ENCODE measurements around the gene ARSA.

ARSA gene

GRCh38 chr22:50582493-50583293 is 45.3 kb downstream of the ARSA start, which contains the start of gene CHKB:
TSS of gene CHKB (minus strand) at chr22:50582849. CDS start at chr22:50582781, 68 bp downstream.
- H3K27ac Mint-ChIP-seq, result peak within 1 kb of the TSS; percentile 97 to 98
- ATAC-seq, result peak; percentile 93
- H3K4me3 Mint-ChIP-seq, result peak within 1 kb of the TSS; percentile 90 to 97
- H3K4me1 Mint-ChIP-seq, result peaks cover 43% of the 10 kb centered on the region
- no peaks in the 10 kb centered on the region for H3K27me3 Mint-ChIP-seq
- DNase-seq, result peak; percentile 99 to 100
- no peaks in the 10 kb centered on the region for H3K9me3 Mint-ChIP-seq

- H3K9me3 Mint-ChIP-seq, result no peaks in the 10 kb centered on the region
- H3K27ac Mint-ChIP-seq, result peak overlapping the region; percentile 97 to 98
- DNase-seq (peak in 1 of 2 donors; percentile 53), ATAC-seq (peak; percentile 13)
- peak overlapping the region; percentile 90 to 97 for H3K4me3 Mint-ChIP-seq
- no peaks in the 10 kb centered on the region for H3K27me3 Mint-ChIP-seq
- peaks cover 49% of the 10 kb centered on the region for H3K4me1 Mint-ChIP-seq
These were observed 45.9 kb downstream of the ARSA start for GRCh38 chr22:50581950-50582492.

- Mint-ChIP-seq H3K27me3 (no peaks in the 10 kb centered on the region), H3K27ac (peak overlapping the region in 1 of 2 donors; percentile 82), H3K4me3 (peak overlapping the region; percentile 90 to 97), H3K9me3 (no peaks in the 10 kb centered on the region), H3K4me1 (peaks cover 49% of the 10 kb centered on the region)
- DNase-seq (no peak), ATAC-seq (no peak)
These were observed 46.7 kb downstream of the ARSA start for GRCh38 chr22:50581031-50581949.

GRCh38 chr22:50579752-50580151 is 48.2 kb downstream of the ARSA start:
- H3K27me3 Mint-ChIP-seq, result no peaks in the 10 kb centered on the region
- no peak for ATAC-seq
- H3K9me3 Mint-ChIP-seq, result no peaks in the 10 kb centered on the region
- no peak overlapping the region for H3K27ac Mint-ChIP-seq
- H3K4me3 Mint-ChIP-seq, result no peak overlapping the region
- H3K4me1 Mint-ChIP-seq, result peaks cover 49% of the 10 kb centered on the region
- no peak for DNase-seq

GRCh38 chr22:50578776-50579310 is 49.1 kb downstream of the ARSA start:
- no peaks in the 10 kb centered on the region for H3K27me3 Mint-ChIP-seq
- ATAC-seq (no peak), DNase-seq (no peak)
- no peak overlapping the region for H3K4me3 Mint-ChIP-seq
- H3K9me3 Mint-ChIP-seq, result no peaks in the 10 kb centered on the region
- no peak overlapping the region for H3K27ac Mint-ChIP-seq
- peaks cover 48% of the 10 kb centered on the region for H3K4me1 Mint-ChIP-seq

- H3K9me3 Mint-ChIP-seq, result no peaks in the 10 kb centered on the region
- no peaks in the 10 kb centered on the region for H3K27me3 Mint-ChIP-seq
- peak within 1 kb of the TSS; percentile 47 to 61 for H3K4me3 Mint-ChIP-seq
- H3K4me1 Mint-ChIP-seq, result peaks cover 42% of the 10 kb centered on the region
- no peak within 1 kb of the TSS for H3K27ac Mint-ChIP-seq
- ATAC-seq, result no peak
- no peak for DNase-seq
These were observed 49.8 kb downstream of the ARSA start, which contains the start of gene CPT1B for GRCh38 chr22:50577987-50578775. TSS of gene CPT1B (minus strand) at chr22:50578427. CDS start at chr22:50577915, 512 bp downstream.

- Mint-ChIP-seq H3K4me3 (peak overlapping the region; percentile 47 to 61), H3K27ac (no peak overlapping the region), H3K9me3 (no peaks in the 10 kb centered on the region), H3K4me1 (peaks cover 41% of the 10 kb centered on the region), H3K27me3 (no peaks in the 10 kb centered on the region)
- DNase-seq, result no peak
- ATAC-seq, result no peak
These were observed 50.3 kb downstream of the ARSA start for GRCh38 chr22:50577697-50577986.

GRCh38 chr22:50576806-50577696 is 50.9 kb downstream of the ARSA start:
- no peaks in the 10 kb centered on the region for H3K9me3 Mint-ChIP-seq
- H3K4me3 Mint-ChIP-seq, result peak overlapping the region; percentile 47 to 61
- H3K27ac Mint-ChIP-seq, result no peak overlapping the region
- DNase-seq (no peak), ATAC-seq (no peak)
- peaks cover 41% of the 10 kb centered on the region for H3K4me1 Mint-ChIP-seq
- no peaks in the 10 kb centered on the region for H3K27me3 Mint-ChIP-seq

- no peak for DNase-seq
- Mint-ChIP-seq H3K4me3 (no peak overlapping the region), H3K4me1 (peaks cover 33% of the 10 kb centered on the region), H3K27ac (no peak overlapping the region), H3K27me3 (no peaks in the 10 kb centered on the region), H3K9me3 (no peaks in the 10 kb centered on the region)
- no peak for ATAC-seq
These were observed 51.9 kb downstream of the ARSA start for GRCh38 chr22:50576070-50576469.

- no peaks in the 10 kb centered on the region for H3K9me3 Mint-ChIP-seq
- H3K4me3 Mint-ChIP-seq, result no peak overlapping the region
- H3K27ac Mint-ChIP-seq, result peak overlapping the region; percentile 27 to 38
- peaks cover 28% of the 10 kb centered on the region for H3K4me1 Mint-ChIP-seq
- H3K27me3 Mint-ChIP-seq, result no peaks in the 10 kb centered on the region
- ATAC-seq (no peak), DNase-seq (no peak)
These were observed 52.5 kb downstream of the ARSA start for GRCh38 chr22:50575426-50575941.
